Progenitor cell of endocrine pancreas (in vitro differentiated cells): ENCODE data around the gene PHF19. TPM values are rescaled to one million over a fixed set of nuclear protein-coding genes. Genes with fewer than 3 reads are reported as not detected.

Experiments
- DNase-seq: peaks from one replicate; pipeline ENCODE4 v3.0.0; 2021; ENCODE audit warnings: low spot score; ENCODE audit not compliant: unreplicated experiment
- H3K27ac Mint-ChIP-seq: 2 replicates; pipeline ENCODE4 v1.8.0; 2021; ENCODE audit warnings: mild to moderate bottlenecking, moderate library complexity, mixed read lengths
- H3K27me3 Mint-ChIP-seq: 2 replicates; pipeline ENCODE4 v1.8.0; 2021; ENCODE audit warnings: mixed read lengths
- H3K36me3 Mint-ChIP-seq: 2 replicates; pipeline ENCODE4 v1.8.0; 2022; ENCODE audit warnings: mixed read lengths; ENCODE audit not compliant: insufficient read depth
- H3K4me1 Mint-ChIP-seq: 2 replicates; pipeline ENCODE4 v1.8.0; 2021; ENCODE audit warnings: low read depth, mixed read lengths
- H3K4me3 Mint-ChIP-seq: 2 replicates; pipeline ENCODE4 v1.8.0; 2021; ENCODE audit warnings: low read depth, mild to moderate bottlenecking, moderate library complexity, mixed read lengths
- H3K9me3 Mint-ChIP-seq: 2 replicates; pipeline ENCODE4 v1.8.0; 2021; ENCODE audit warnings: low read depth, mixed read lengths
- CTCF ChIP-seq: fragments of 200-600 bp; sonication (generic); IDR thresholded peaks from one replicate; pipeline ENCODE4 v1.5.0; 2021; ENCODE audit warnings: antibody characterized with exemption, mild to moderate bottlenecking; ENCODE audit not compliant: unreplicated experiment
- total RNA-seq: library from RNA; stranded (reverse); gene quantifications from 2 replicates; pipeline ENCODE4 v1.2.1, GENCODE V29; 2021

PHF19 gene
- total RNA-seq, 1 donor from 2014 or later, result 27.2 TPM

GRCh38 chr9:120915854-120916470, 39.0 kb upstream of the PHF19 start:
- H3K36me3 Mint-ChIP-seq, result peaks cover 5% of the 10 kb centered on the region
- H3K4me3 Mint-ChIP-seq, result no peak overlapping the region
- H3K27ac Mint-ChIP-seq, result no peak overlapping the region
- no peaks in the 10 kb centered on the region for H3K9me3 Mint-ChIP-seq
- no peaks in the 10 kb centered on the region for H3K4me1 Mint-ChIP-seq
- H3K27me3 Mint-ChIP-seq, result no peaks in the 10 kb centered on the region
- no peak for DNase-seq
- TF ChIP-seq CTCF, result no peak

GRCh38 chr9:120914953-120915352, 38.0 kb upstream of the PHF19 start:
- TF ChIP-seq CTCF, result no peak
- DNase-seq, result no peak
- Mint-ChIP-seq H3K4me3 (no peak overlapping the region), H3K27ac (no peak overlapping the region), H3K4me1 (no peaks in the 10 kb centered on the region), H3K27me3 (no peaks in the 10 kb centered on the region), H3K36me3 (peaks cover 5% of the 10 kb centered on the region), H3K9me3 (no peaks in the 10 kb centered on the region)

GRCh38 chr9:120914396-120914795, 37.4 kb upstream of the PHF19 start:
- H3K27ac Mint-ChIP-seq, result no peak overlapping the region
- TF ChIP-seq CTCF, result no peak
- DNase-seq, result no peak
- no peaks in the 10 kb centered on the region for H3K9me3 Mint-ChIP-seq
- H3K4me3 Mint-ChIP-seq, result no peak overlapping the region
- H3K27me3 Mint-ChIP-seq, result no peaks in the 10 kb centered on the region
- no peaks in the 10 kb centered on the region for H3K4me1 Mint-ChIP-seq
- peaks cover 5% of the 10 kb centered on the region for H3K36me3 Mint-ChIP-seq

- no peaks in the 10 kb centered on the region for H3K4me1 Mint-ChIP-seq
These were observed 36.8 kb upstream of the PHF19 start for GRCh38 chr9:120913647-120914264.

More at GRCh38 chr9:120913647-120914264, 36.8 kb upstream of the PHF19 start:
- Mint-ChIP-seq H3K36me3 (peaks cover 5% of the 10 kb centered on the region), H3K27me3 (no peaks in the 10 kb centered on the region), H3K9me3 (no peaks in the 10 kb centered on the region), H3K27ac (no peak overlapping the region), H3K4me3 (no peak overlapping the region)
- DNase-seq, result no peak
- TF ChIP-seq CTCF, result no peak
